ENCODE measurements around the gene XPO5.
"Not testable (repeated sequence)": the region's sequence is repeated elsewhere in the genome, so short reads cannot be mapped to it uniquely, and the experiment has no call there.

XPO5 gene

GRCh38 chr6:43517505-43518357, 58.1 kb downstream of the XPO5 start:
- no peak for DNase-seq (ENCODE audit: low spot score)

- DNase-seq (ENCODE audit: low spot score): peak; percentile 88
Observed at GRCh38 chr6:43516697-43517504, 58.9 kb downstream of the XPO5 start, which contains the start of the genes POLR1C and YIPF3. Gene POLR1C, plus strand, starts transcription at chr6:43517089. Its CDS starts 21 bp downstream, at chr6:43517110. Gene YIPF3, minus strand, starts transcription at chr6:43516926. Its CDS starts 119 bp downstream, at chr6:43516807.

- no peak for DNase-seq (ENCODE audit: low spot score)
Observed at GRCh38 chr6:43516367-43516696, 59.5 kb downstream of the XPO5 start.

GRCh38 chr6:43515808-43516207, 60.0 kb downstream of the XPO5 start:
- DNase-seq (ENCODE audit: low spot score): no peak

- DNase-seq (ENCODE audit: low spot score): no peak
Observed at GRCh38 chr6:43511824-43512415, 63.9 kb downstream of the XPO5 start.

- DNase-seq (ENCODE audit: low spot score): no peak
Observed at GRCh38 chr6:43510827-43511163, 65.0 kb downstream of the XPO5 start.

- peak; percentile 64 for DNase-seq (ENCODE audit: low spot score)
Observed at GRCh38 chr6:43509984-43510826, 65.6 kb downstream of the XPO5 start, which contains the start of gene LRRC73. Gene LRRC73, minus strand, starts transcription at chr6:43510346. Its CDS starts 561 bp downstream, at chr6:43509785.

GRCh38 chr6:43509142-43509983, 66.5 kb downstream of the XPO5 start:
- DNase-seq (ENCODE audit: low spot score): no peak

GRCh38 chr6:43508481-43509141, 67.2 kb downstream of the XPO5 start:
- no peak for DNase-seq (ENCODE audit: low spot score)

GRCh38 chr6:43506667-43507471, 69.0 kb downstream of the XPO5 start:
- DNase-seq (ENCODE audit: low spot score): peak; percentile 73

GRCh38 chr6:43506171-43506570, 69.7 kb downstream of the XPO5 start:
- no peak for DNase-seq (ENCODE audit: low spot score)

GRCh38 chr6:43505718-43506117, 70.1 kb downstream of the XPO5 start:
- no peak for DNase-seq (ENCODE audit: low spot score)

- no peak for DNase-seq (ENCODE audit: low spot score)
Observed at GRCh38 chr6:43504756-43505593, 70.9 kb downstream of the XPO5 start.

GRCh38 chr6:43503443-43503842, 72.4 kb downstream of the XPO5 start:
- DNase-seq (ENCODE audit: low spot score): no peak

GRCh38 chr6:43502666-43503065, 73.2 kb downstream of the XPO5 start:
- no peak for DNase-seq (ENCODE audit: low spot score)

GRCh38 chr6:43500921-43501320, 74.9 kb downstream of the XPO5 start:
- DNase-seq (ENCODE audit: low spot score): no peak

GRCh38 chr6:43499028-43499815, 76.6 kb downstream of the XPO5 start:
- DNase-seq (ENCODE audit: low spot score): no peak

GRCh38 chr6:43498291-43498690, 77.5 kb downstream of the XPO5 start:
- DNase-seq (ENCODE audit: low spot score): not testable (repeated sequence)

All from HuH-7.5 (cell line).